GM12878 (cell line): ENCODE data around the gene THOC6. TPM values are rescaled to one million over a fixed set of nuclear protein-coding genes. Genes with fewer than 3 reads are reported as not detected.

Source experiments
- ATAC-seq: fragments of 200-7000 bp; cut with Tn5 transposase; 3 replicates; pipeline ENCODE4 v1.9.1; 2020; ENCODE audit warnings: mild to moderate bottlenecking, moderate library complexity
- BruUV-seq: library from RNA; stranded (reverse); fragments of 400-500 nt; replicated peaks from 2 replicates; lab custom pipeline; 2021; lab: Mats Ljungman, UMichigan
- CTCF ChIA-PET: fragments of 300-600 bp; sonication (Branson Sonifier 250); formaldehyde crosslinking; extraction: SDS; loops from one replicate; lab custom pipeline; 2021; ENCODE audit warnings: inconsistent platforms; lab: Yijun Ruan, JAX
- POLR2A ChIA-PET: fragments of 350-600 bp; formaldehyde crosslinking; extraction: SDS; loops from one replicate; lab custom pipeline; 2021; ENCODE audit warnings: inconsistent platforms; lab: Charles Lee
- RAD21 ChIA-PET: fragments of 300-600 bp; sonication (Branson Sonifier 250); formaldehyde crosslinking; loops from one replicate; lab custom pipeline; 2023; ENCODE audit warnings: antibody characterized with exemption; ENCODE audit not compliant: unreplicated experiment; lab: Charles Lee
- SMC1A ChIA-PET: fragments of 300-600 bp; sonication (Branson Sonifier 250); formaldehyde crosslinking; loops from one replicate; lab custom pipeline; 2023; ENCODE audit not compliant: unreplicated experiment, uncharacterized antibody; lab: Charles Lee
- DNase-seq: peaks from one replicate; pipeline ENCODE4 v3.0.0-alpha.2; 2011; ENCODE audit warnings: low read depth, low spot score
- FAIRE-seq: peaks from 3 replicates; lab custom pipeline; 2011; peaks lifted over from hg19 to GRCh38; lab: Jason Lieb, UNC
- H2AFZ ChIP-seq: 2 replicates; pipeline ENCODE4 v1.6.0; 2011; ENCODE audit warnings: low read depth, low read length, control low read depth; ENCODE audit not compliant: control insufficient read depth
- H3K27ac ChIP-seq: 2 replicates; pipeline ENCODE4 v1.5.1; 2011; ENCODE audit warnings: control low read depth; ENCODE audit not compliant: control insufficient read depth, insufficient read depth
- H3K27me3 ChIP-seq, 2 experiments: replicated peaks in 1 of 2; 2 replicates each; pipeline versions ENCODE4 v1.6.0 to v1.6.1; 2011; ENCODE audit warnings: low read length in 1 of 2; ENCODE audit not compliant: control insufficient read depth in 2 of 2, insufficient read depth in 2 of 2
- H3K36me3 ChIP-seq, 2 experiments: 2 replicates each; pipeline ENCODE4 v1.5.1; 2011; ENCODE audit warnings: low read length in 1 of 2; ENCODE audit not compliant: control insufficient read depth in 2 of 2, insufficient read depth in 2 of 2
- H3K4me1 ChIP-seq: 2 replicates; pipeline ENCODE4 v1.6.1; 2011; ENCODE audit warnings: mild to moderate bottlenecking, low read length, moderate library complexity, mixed read lengths; ENCODE audit not compliant: control insufficient read depth, insufficient read depth
- H3K4me2 ChIP-seq: 2 replicates; pipeline ENCODE4 v1.6.0; 2011; ENCODE audit warnings: control low read depth; ENCODE audit not compliant: control insufficient read depth, insufficient read depth
- H3K4me3 ChIP-seq: fragments of 200-600 bp; sonication (generic); 2 replicates; pipeline ENCODE4 v1.5.1; 2016
- H3K79me2 ChIP-seq: 2 replicates; pipeline ENCODE4 v1.6.0; 2011; ENCODE audit warnings: low read length; ENCODE audit not compliant: control insufficient read depth, insufficient read depth
- H3K9ac ChIP-seq: 2 replicates; pipeline ENCODE4 v1.8.0; 2011; ENCODE audit warnings: low read length, control low read depth, mixed read lengths; ENCODE audit not compliant: control insufficient read depth, insufficient read depth
- H3K9me3 ChIP-seq: replicated peaks from 3 replicates; pipeline ENCODE4 v1.5.1; 2011; ENCODE audit warnings: mild to moderate bottlenecking, low read length; ENCODE audit not compliant: control insufficient read depth, insufficient read depth
- H4K20me1 ChIP-seq: 2 replicates; pipeline ENCODE4 v1.6.0; 2011; ENCODE audit not compliant: control insufficient read depth, insufficient read depth
- CBFB ChIP-seq: IDR thresholded peaks from 2 replicates; pipeline ENCODE4 v1.6.1; 2016; ENCODE audit warnings: antibody characterized with exemption, low read depth
- CEBPZ ChIP-seq: fragments of 150-350 bp; IDR thresholded peaks from 2 replicates; pipeline ENCODE4 v1.6.1; 2016; ENCODE audit warnings: low read depth, low read length
- EGR1 ChIP-seq, 2 experiments: IDR thresholded peaks; 1 replicate in 1 of 2; 2 replicates in 1 of 2; pipeline ENCODE4 v1.6.1; 2011 to 2012; ENCODE audit warnings: low read depth in 2 of 2, low read length in 2 of 2, borderline replicate concordance in 1 of 2, mild to moderate bottlenecking in 1 of 2, moderate library complexity in 1 of 2
- KDM1A ChIP-seq: fragments of 200-600 bp; sonication (generic); IDR thresholded peaks from 2 replicates; pipeline ENCODE4 v1.6.1; 2016; ENCODE audit warnings: borderline replicate concordance
- WGBS: methylation state at CpG from one replicate; pipeline ENCODE4 v1.1.6; 2016; ENCODE audit warnings: low lambda C conversion rate; ENCODE audit not compliant: insufficient replicate concordance, insufficient coverage; ENCODE audit errors: missing lambda C conversion rate; 5-methylcytosine and 5-hydroxymethylcytosine counted together
- in situ Hi-C: fragments of 300-500 bp; cut with MboI; formaldehyde crosslinking; loops from 9 replicates; pipeline ENCODE4 v1.14.3; 2018; ENCODE audit warnings: mixed read lengths
- intact Hi-C: fragments of 100-400 bp; cut with micrococcal nuclease; formaldehyde crosslinking; loops from one replicate; pipeline ENCODE4 v1.14.2; 2022; ENCODE audit not compliant: unreplicated experiment
- polyA plus RNA-seq, 11 experiments: library from polyadenylated mRNA; depleted of rRNA in 4 of 11; unstranded in 6 of 11; stranded (reverse) in 5 of 11; fragments of >200 nt; fragmentation: Nextera tagmentation in 4 of 11; fragmentation: Illumina TruSeq in 1 of 11; extraction: Ambion mirVana in 4 of 11; extraction: Trizol in 1 of 11; gene quantifications; 1 replicate in 1 of 11; 2 replicates in 10 of 11; pipeline versions ENCODE4 v1.2.1 to v1.2.3, GENCODE V29; 2011 to 2016; ENCODE audit warnings: inconsistent platforms in 2 of 11, missing spikeins in 2 of 11, low read depth in 1 of 11
- total RNA-seq, 4 experiments: library from RNA; depleted of rRNA in 3 of 4; stranded (reverse); fragments of >200 nt in 3 of 4; fragmentation: Illumina TruSeq in 1 of 4; extraction: Trizol in 1 of 4; gene quantifications; 2 replicates each; pipeline versions ENCODE4 v1.2.1 to v1.2.3, GENCODE V29; 2013 to 2021

Gene THOC6
- total and polyA plus RNA-seq, 10 of the 15 experiments (the other 5 are each of a cell fraction or from before 2014, with no cell fraction given), result 1.0 to 54.4 (median 27.9) TPM

GRCh38 chr16:3004781-3005284, 19.0 kb upstream of the THOC6 start:
- intact Hi-C loops, result no loop called here
- no peak for ATAC-seq
- SMC1A ChIA-PET, result interaction anchor here (7.2 kb wide), 1 partner anchor 21 kb away, joined by 91 read pairs; the partner anchor contains the start of genes HCFC1R1 and THOC6

More at GRCh38 chr16:3004781-3005284, 19.0 kb upstream of the THOC6 start:
- H3K27me3 ChIP-seq, result peaks cover 0 to 7% of the 10 kb centered on the region in 2 experiments; a peak in 3 of 4 replicates
- no peak overlapping the region; the same call in 1 of the 2 replicates for H2AFZ ChIP-seq
- DNase-seq, result no peak
- no peak overlapping the region for H3K27ac ChIP-seq
- POLR2A ChIA-PET, result interaction anchor here (1.5 to 1.6 kb wide), 2 partner anchors 19 to 20 kb away, joined by 4 to 7 read pairs; partner anchors contain the start of genes HCFC1R1 and THOC6
- TF ChIP-seq CBFB (no peak), KDM1A (no peak), CEBPZ (no peak), EGR1 (IDR thresholded peaks at IDR 0.05; ENCODE audit: borderline replicate concordance in 1 of 2, low read depth in 2 of 2, low read length in 2 of 2) (0 out of 3 replicates have a peak, but pooled peaks of 1 of the 2 experiments have one; percentile 46)
- H3K36me3 ChIP-seq, result no peaks in the 10 kb centered on the region
- CTCF ChIA-PET, result interaction anchor here (1.6 to 11.3 kb wide), 3 partner anchors 22 to 124 kb away, joined by 10 to 421 read pairs (median 17); partner anchors contain the start of genes CLDN6, HCFC1R1, THOC6 and TNFRSF12A
- no peaks in the 10 kb centered on the region for H3K9me3 ChIP-seq
- in situ Hi-C loops, result no loop called here
- RAD21 ChIA-PET, result interaction anchor here (1.0 to 3.8 kb wide), 5 partner anchors 15 to 161 kb away, joined by 3 to 94 read pairs (median 21); partner anchors contain the start of genes HCFC1R1, THOC6 and TNFRSF12A
- peaks cover 17% of the 10 kb centered on the region for H3K4me1 ChIP-seq
- WGBS, result 23% methylated on average over 12 of the region's 25 CpGs
- H4K20me1 ChIP-seq, result no peaks in the 10 kb centered on the region
- H3K4me2 ChIP-seq, result peak overlapping the region; percentile 71
- H3K4me3 ChIP-seq, result no peak overlapping the region
- no peak overlapping the region for H3K9ac ChIP-seq
- no peaks in the 10 kb centered on the region for H3K79me2 ChIP-seq
- FAIRE-seq, result no peak
- BruUV-seq, result no TSS peak
